HG03159 (cell line): ENCODE data around the gene SLC35E4.
"Not testable (repeated sequence)": the region's sequence is repeated elsewhere in the genome, so short reads cannot be mapped to it uniquely, and the experiment has no call there.

Source experiments
- ATAC-seq: cut with Tn5 transposase; IDR thresholded peaks from one replicate; pipeline ENCODE4 v1.9.1; 2021; ENCODE audit warnings: mild to moderate bottlenecking, moderate library complexity; ENCODE audit not compliant: unreplicated experiment

The SLC35E4 gene, protein sequence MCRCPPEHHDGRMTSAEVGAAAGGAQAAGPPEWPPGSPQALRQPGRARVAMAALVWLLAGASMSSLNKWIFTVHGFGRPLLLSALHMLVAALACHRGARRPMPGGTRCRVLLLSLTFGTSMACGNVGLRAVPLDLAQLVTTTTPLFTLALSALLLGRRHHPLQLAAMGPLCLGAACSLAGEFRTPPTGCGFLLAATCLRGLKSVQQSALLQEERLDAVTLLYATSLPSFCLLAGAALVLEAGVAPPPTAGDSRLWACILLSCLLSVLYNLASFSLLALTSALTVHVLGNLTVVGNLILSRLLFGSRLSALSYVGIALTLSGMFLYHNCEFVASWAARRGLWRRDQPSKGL

DNA sequence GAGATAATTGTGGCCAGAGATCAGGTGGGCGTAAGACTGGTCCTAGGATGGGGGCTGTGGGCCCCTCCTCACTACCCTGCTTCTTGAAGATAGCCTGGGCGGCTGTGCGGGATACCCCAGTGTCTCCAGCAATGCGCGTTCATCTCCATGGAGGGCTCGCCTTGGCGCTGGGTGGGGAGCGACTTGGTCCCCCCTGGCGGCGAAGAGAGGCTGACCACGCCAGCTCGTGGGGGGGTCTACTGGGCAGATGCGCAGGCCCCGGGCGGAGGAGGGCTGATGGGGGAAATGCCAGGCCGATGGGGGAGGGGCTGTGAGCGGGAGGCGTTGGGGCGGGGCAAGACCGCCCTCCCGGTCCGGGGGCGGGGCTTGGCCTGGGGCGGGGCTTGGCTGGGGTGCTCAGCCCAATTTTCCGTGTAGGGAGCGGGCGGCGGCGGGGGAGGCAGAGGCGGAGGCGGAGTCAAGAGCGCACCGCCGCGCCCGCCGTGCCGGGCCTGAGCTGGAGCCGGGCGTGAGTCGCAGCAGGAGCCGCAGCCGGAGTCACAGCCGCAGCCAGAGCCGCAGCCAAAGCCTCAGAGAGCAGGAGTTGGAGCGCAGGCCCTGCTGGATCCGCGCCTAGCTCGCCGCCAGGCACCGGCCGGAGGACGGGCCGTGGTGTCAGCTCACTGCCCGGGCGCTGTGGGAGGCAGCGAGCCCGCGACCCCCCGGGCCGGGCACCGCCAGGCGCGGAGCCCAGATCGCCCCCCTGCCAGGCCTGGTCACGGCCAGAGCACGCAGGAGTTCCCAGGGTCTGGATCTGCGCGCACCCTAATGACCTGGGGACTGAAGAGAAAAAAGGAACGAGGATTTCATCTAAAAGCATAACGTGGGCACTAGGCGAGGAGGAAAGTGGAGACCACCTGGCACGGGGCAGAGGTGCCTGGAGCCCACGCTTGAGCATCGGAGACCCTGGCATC lies at the start of gene SLC35E4:
TSS of gene SLC35E4 (plus strand) at position 509 of the 953 bp plus-strand sequence. CDS start 670 bp downstream, outside the sequence.
- ATAC-seq = peak; percentile 44

DNA sequence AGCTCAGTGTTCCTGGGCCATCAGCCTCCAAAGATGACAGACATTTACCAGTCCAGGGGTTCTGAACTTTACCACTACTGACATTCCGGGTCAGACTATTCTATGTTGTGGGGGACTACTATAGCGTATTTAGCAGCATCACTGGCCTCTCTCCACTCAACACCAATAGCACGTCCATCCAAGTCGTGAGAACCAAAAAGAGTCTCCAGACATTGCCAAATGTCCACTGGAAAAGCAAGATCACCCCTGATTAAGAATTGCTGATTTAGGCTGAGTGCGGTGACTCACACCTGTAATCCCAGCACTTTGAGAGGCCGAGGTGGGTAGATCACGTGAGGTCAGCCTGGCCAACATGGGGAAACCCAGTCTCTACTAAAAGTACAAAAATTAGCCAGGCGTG lies 49.2 kb upstream of the SLC35E4 start:
- ATAC-seq = no peak

DNA sequence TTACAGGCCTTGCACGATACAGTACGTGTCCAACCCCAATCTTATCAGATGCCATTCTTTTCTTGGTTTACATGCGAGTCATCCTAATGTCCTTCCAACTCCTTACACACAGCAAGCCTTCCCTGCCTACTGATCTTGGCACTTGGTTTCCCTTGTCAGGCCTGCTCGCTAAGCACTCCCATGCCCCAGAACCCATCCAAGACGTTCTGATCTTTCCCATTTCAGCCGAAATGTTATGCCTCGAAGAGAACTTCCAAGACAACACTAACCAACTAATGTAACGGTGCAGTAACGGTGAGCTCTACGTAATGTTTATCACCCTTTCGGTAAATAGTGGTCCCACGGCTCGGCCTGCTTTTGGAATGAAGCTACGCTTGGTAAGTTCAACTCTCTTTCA lies 44.4 kb upstream of the SLC35E4 start:
- no peak for ATAC-seq

DNA sequence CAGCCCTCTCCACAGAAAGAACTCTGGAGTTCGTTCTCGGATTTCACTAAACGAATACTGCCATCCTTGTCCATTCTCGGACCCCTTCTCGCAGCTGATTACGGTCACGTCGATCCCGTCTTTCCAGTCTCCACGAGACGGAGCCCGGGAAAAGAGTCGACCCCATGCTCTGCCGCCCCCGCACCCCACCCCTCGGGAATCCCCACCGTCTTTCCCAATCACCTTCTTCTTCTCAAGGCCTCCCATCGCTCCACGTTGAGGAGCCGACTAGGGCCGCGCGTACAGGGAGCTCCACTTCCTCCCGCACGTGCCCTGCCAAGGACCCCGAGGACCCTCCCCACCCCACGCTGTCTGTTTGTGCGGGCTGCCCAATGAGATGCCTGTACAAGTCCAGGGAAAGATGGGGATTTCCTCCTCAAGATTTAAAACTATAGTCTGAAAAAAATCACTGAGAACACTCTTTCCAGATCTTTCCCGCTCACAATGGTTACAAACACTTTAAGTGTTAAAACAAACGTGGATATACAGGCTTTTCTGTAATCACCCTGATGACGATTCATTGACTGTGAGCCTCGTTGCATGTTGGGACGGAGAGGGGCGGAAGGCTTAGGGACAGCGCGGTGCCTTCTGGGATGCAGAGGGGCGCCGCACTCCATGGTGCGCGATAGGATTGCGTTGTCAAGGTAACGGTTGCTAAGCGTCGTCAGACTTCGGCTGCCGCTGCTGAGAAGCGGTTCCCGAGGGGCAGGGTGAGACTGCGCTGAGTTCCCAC lies 43.8 kb upstream of the SLC35E4 start, which contains the start of gene PES1:
TSS of gene PES1 (minus strand) at position 323 of the 772 bp plus-strand sequence. CDS start at position 246, 77 bp downstream.
- ATAC-seq = peak; percentile 94

DNA sequence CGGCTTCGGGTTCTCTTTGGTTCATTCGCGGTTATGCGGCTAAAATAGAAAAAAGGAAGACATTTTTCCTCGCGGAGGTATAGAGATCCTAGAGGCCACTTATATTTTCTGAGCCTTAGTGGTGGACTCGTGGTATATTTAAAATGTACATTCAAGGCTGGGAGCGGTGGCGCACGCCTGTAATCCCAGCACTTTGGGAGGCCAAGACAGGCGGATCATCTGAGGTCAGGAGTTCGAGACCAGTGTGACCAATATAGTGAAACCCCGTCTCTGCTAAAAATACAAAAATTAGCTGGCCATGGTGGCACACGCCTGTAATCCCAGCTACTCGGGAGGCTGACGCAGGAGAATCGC lies 43.2 kb upstream of the SLC35E4 start:
- ATAC-seq = not testable (repeated sequence)

DNA sequence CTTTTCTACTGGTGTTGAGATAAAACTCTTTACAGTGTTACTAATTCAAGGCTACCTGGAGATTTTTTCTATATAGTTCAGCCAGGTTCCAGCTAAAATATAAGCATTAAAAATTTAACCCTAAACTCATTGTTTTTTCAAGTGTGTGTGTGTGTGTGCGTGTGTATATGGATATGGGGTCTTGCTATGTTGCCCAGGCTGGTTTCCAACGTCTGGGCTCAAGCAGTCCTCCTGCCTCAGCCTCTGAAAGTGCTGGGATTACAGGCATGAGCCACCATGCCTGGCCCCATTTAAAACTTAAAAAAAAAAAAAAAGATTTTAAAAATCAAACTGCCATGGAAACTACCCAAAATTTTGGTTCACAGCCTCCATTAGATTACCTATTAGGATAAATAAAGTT lies 39.4 kb upstream of the SLC35E4 start:
- no peak for ATAC-seq

DNA sequence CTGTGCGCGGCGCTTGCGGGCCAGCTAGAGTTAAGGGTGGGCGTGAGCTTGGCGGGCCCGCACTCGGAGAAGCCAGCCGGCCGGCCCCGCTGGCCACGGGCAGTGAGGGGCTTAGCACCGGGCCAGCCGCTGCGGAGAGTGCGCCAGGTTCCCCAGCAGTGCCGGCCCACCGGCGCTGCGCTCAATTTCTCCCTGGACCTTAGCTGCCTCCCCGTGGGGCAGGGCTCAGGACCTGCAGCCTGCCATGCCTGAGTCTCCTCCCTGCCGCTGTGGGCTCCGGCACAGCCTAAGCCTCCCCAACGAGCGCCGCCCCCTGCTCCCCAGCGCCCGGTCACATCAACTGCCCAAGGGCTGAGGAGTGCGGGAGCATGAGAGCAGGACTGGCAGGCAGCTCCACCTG lies 38.7 kb upstream of the SLC35E4 start:
- no peak for ATAC-seq

DNA sequence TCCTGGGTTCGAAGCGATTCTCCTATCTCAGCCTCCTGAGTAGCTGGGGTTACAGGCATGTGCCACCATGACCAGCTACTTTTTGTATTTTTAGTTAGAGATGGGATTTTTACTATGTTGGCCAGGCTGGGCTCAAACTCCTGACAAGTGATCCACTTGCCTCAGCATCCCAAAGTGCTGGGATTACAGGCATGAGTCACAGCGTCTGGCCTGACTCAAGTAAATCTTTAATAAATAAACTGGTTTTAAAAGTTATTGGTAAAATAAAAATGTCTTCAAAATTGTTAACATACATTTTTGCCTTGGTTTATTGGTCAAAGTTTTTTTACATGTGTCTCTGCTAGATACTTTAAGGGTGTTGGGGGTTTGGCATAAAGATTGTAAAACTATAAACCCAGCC lies 36.6 kb upstream of the SLC35E4 start:
- no peak for ATAC-seq

DNA sequence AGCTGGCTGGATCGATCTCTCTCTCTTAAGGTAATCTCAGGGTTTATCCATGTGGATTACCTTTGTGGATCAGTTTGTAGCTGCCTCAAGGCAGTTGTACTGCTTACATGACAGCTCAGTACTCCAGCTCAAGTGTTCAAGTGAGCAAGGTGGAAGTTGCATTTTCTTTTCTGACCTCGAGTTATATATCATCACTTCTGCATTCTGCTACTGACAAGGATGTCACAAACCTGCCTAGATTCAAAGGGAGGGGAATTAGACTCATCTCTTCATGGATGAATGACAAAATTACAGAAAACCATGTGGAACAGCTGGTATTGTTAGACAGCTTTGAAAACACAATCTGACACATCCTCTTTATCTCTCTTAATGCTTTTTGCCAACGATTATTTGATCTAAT lies 34.7 kb upstream of the SLC35E4 start:
- ATAC-seq = no peak

DNA sequence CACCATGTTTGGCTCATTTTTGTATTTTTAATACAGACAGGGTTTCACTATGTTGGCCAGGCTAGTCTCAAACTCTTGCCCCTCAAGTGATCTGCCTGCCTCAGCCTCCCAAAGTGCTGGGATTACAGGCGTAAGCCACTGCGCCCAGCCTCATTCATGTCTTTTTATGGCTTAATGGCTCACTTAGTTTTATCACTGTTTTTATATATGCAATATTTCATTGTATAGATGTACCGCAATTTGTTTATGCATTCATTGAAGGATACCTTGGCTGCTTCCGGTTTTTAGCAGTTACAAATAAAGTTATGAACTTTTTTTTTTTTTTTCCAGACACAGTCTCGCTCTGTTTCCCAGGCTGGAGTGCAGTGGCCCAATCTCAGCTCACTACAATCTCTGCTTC lies 34.1 kb upstream of the SLC35E4 start:
- no peak for ATAC-seq

DNA sequence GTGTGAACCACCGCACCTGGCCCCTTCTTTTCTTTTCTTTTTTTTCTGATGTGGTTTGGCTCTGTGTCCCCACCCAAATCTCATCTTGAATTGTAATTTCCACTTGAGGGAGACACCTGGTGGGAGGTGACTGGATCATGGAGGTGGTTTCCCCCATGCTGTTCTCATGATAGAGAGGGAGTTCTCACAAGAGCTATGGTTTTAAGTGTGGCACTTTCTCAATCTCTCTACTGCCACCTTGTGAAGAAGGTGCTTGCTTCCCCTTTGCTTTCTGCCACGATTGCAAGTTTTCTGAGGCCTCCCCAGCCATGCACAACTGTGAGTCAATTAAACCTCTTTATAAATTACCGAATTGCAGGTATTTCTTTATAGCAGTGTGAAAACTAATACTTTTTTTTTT lies 33.5 kb upstream of the SLC35E4 start:
- ATAC-seq = no peak

DNA sequence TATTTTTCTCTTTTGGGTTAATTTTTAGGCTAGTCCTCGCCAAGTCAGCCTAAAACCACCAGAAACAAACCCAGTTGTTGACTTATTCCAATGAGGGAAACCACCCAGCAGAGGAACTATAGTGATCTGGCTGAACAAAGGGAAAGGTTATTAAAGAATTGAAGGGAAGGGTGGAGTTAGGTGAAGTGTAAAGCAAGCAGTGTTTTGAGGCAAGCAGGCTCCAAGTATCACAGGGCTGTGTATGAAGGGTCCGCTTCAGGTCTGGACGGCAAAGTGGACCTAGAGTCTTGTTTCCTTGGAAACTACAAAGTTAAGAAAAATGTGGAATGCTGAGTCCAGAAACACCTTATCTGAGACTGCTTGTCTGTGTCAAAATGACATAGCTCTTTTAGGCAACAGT lies 31.8 kb upstream of the SLC35E4 start:
- no peak for ATAC-seq

DNA sequence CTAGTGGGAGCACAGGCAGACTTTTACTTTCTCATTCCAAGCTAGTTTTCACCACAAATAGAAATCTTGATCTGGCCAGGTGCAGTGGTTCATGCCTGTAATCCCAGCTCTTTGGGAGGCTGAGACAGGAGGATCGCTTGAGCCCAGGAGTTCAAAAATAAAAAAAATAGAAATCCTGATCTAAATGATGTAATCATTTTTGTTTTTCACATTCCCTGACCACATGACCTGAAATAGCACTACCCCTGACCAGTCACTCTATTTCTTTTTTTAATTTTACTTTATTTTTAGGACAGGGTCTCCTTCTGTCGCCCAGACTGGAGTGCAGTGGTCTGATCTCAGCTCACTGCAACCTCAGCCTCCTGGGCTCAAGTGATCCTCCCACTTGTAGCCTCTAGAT lies 30.9 kb upstream of the SLC35E4 start:
- no peak for ATAC-seq

DNA sequence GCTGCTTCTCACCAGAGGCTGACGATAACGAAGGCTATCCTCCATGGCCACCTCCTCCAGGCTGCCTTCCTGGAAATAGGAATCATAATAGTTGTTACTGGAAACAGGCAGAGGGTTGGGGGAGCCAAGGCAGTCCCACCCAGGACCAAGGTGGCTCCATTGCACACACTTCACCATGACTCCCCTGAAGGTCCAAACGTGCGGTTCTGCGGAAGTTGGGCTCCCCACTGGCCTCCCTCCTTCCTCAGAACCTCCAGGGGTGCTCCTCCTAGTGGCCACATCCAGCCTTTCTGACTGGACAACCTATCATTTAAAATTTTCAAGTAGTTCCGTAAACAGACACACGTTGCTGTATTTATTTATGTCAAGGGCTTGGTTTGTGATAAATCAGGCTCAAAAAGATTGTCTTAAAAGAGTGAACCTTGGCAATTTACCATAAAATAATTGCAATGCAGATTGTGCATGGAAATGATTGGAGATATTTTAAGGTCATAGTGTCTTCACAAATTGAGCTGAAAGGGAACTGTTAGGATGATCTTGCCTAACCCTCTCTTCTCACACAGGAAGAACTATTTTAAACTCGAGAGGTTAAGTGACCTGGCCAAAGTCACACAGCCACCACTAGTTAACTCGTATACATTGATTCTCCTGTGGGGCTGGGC lies 30.0 kb upstream of the SLC35E4 start:
- ATAC-seq = no peak

DNA sequence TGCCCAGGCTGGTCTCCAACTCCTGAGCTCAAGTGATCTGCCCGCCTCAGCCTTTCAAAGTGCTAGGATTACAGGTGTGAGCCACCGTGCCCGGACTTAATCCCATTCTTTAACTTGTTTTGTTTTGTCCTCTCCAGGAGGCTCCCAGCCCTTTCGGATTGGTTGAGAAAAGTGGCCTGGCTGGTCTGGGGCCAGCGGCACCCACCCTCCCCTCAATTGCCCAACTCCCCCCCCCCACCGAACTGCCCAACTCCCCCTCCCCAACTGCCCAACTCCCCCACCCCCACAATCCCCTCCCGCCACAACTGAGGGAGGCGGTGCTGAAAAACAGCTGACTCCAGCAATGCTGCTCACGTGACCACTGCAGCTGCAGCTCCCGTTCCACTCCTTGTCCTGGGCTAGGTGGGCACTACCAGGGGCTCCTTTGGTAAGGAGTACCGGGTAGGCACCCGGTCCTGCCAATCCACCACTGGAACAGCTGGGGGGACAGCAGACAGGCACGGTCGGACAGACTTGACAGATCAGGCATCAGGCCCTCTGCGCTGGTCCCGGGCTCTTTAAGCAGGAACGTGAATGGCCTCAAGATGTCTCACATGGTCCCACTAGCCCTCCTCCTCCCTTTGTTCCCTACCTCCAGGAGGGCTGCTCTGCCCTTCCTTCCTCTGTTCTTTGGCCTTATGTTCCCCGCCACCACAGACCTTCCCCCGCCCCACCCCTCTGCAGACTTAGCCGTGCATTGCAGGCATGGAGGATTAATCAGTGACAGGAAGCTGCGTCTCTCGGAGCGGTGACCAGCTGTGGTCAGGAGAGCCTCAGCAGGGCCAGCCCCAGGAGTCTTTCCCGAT lies 28.9 kb upstream of the SLC35E4 start, which contains the start of gene TCN2:
TSS of gene TCN2 (plus strand) at position 720 of the 845 bp plus-strand sequence. CDS start 158 bp downstream, outside the sequence.
- ATAC-seq = peak; percentile 46

DNA sequence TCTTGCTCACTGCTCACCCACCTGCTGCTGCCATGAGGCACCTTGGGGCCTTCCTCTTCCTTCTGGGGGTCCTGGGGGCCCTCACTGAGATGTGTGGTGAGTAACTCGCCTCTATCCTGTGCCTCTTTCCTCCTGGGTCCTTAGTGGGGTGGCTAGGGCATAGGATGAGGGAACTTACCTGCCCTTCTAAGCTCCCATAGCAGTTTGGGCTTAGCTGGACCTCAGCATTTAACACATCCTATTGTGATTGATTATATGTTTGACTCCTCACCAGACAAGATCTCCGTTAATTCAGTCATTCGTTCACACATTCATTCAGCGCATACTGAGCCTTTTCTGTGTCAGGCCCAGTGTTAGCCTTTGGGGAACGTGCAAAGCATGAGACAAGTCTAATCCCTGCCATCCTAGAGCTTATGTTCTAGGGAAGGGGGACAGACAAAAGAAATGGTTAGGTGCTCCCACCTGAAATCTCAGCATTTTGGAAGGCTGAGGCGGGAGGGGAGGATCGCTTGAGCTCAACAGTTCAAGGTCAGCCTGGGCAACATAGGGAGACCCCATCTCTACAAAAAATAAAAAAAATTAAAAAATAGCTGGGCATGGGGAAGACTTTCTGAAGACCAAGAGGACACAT lies 28.2 kb upstream of the SLC35E4 start:
- ATAC-seq = peak; percentile 11

DNA sequence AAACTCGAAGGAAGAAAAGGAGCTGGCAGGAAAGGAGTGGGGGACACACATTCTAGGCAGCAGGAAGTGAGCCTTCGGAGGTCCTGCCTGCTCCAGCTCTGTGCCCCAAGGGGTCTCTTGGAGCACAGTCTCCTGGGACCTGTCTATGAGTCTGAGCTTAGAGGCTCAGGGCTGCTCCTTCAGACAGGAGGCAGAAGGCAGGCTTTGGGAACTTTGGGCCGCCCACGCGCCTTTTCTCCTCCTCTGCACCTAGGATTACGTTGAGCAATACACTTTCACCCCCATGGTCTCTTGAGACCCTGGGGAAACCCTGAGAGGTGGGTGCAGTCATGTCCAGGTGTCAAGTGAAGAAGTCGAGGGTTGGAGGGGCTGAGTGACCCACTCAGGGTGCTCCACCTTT lies 27.6 kb upstream of the SLC35E4 start:
- ATAC-seq = no peak

DNA sequence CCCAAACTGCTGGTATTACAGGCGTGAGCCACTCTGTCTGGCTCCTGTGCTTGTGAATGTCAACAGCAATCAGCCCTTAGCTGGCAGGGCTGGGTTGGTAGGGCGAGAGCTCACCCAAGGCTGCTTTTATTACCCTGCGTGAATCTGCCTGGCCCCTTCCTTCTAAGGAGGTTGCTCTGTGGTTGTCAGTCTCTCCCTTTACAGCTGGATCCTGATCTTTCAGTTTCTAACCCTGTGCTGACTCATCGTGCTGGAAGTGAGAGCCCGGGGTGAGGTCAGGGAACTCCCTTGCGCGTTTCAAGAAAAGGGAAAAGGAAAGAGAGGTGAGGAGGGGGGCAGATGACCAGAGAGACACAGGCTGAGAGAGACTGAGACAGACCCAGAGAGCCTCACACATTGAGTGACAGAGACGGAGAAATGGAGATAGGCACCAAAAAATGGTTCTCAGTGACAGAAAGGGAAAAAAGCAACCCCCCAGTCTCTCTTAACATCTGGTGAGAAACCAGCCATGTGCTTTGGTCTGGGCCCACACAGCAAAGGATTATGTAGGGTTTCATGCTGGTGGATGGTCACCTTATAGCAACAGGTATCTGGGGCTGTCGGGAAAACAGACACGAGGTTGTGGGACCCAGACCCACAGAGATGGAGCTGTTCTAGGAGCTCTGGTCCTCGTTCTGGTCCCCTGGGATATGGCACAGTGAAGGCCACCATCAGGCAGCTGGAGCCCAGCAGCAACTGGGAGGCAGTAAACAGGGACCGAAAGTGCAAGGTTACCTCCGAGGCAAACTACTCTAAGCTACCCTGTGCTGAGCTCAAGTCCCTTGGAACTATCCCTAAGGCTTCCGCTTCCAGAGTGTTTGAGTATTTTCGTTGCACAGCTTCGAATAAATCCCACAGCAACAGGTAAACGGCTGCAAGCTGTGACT lies 26.1 kb upstream of the SLC35E4 start:
- ATAC-seq = no peak
